Choroid plexus epithelial cell (primary cell): ENCODE results near the gene G2E3.
"Not testable (repeated sequence)": the region's sequence is repeated elsewhere in the genome, so short reads cannot be mapped to it uniquely, and the experiment has no call there.

ENCODE experiments used
- DNase-seq: peaks from one replicate; pipeline ENCODE4 v3.0.0-alpha.2; 2010; ENCODE audit warnings: low read depth
- H3K4me3 ChIP-seq: 2 replicates; pipeline ENCODE4 v1.5.1; 2011; ENCODE audit warnings: low read depth, mild to moderate bottlenecking, control low read depth, low read length, moderate library complexity
- CTCF ChIP-seq: conservative IDR thresholded peaks from 2 replicates; pipeline ENCODE4 v1.5.1; 2011; ENCODE audit warnings: low read depth, mild to moderate bottlenecking, control low read depth, inconsistent platforms, low read length, moderate library complexity

The G2E3 gene

GRCh38 chr14:30621940-30622830, 63.2 kb downstream of the G2E3 start, which contains the start of gene SCFD1:
Gene SCFD1 (plus strand): TSS chr14:30622319. CDS start chr14:30622339, 20 bp downstream.
- peak; percentile 91 for DNase-seq
- peak within 1 kb of the TSS; percentile 82 for H3K4me3 ChIP-seq
- TF ChIP-seq CTCF: no peak

- DNase-seq: no peak
- peak overlapping the region; percentile 82 for H3K4me3 ChIP-seq
- TF ChIP-seq CTCF: no peak
Measured at GRCh38 chr14:30623412-30624131, 64.6 kb downstream of the G2E3 start.

- TF ChIP-seq CTCF: no peak
- H3K4me3 ChIP-seq: no peak overlapping the region
- no peak for DNase-seq
Measured at GRCh38 chr14:30624132-30624423, 65.1 kb downstream of the G2E3 start.

- DNase-seq: no peak
- no peak overlapping the region for H3K4me3 ChIP-seq
- no peak for TF ChIP-seq CTCF
Measured at GRCh38 chr14:30625533-30625932, 66.6 kb downstream of the G2E3 start.

GRCh38 chr14:30629432-30629831, 70.5 kb downstream of the G2E3 start:
- peak; percentile 47 for DNase-seq
- not testable (repeated sequence) for H3K4me3 ChIP-seq

GRCh38 chr14:30630248-30630647, 71.3 kb downstream of the G2E3 start:
- H3K4me3 ChIP-seq: no peak overlapping the region
- TF ChIP-seq CTCF: no peak
- no peak for DNase-seq

- no peak overlapping the region for H3K4me3 ChIP-seq
- no peak for DNase-seq
- no peak for TF ChIP-seq CTCF
Measured at GRCh38 chr14:30632730-30633129, 73.8 kb downstream of the G2E3 start.
